Fibroblast of skin of right biceps (primary cell): Measurements from ENCODE around the gene KPRP.
A peak's percentile ranks its signal among the peaks of the same experiment; 100 is the strongest.

Source experiments
- DNase-seq: peaks from one replicate; pipeline ENCODE4 v3.0.0-alpha.2; 2013

The KPRP gene, protein sequence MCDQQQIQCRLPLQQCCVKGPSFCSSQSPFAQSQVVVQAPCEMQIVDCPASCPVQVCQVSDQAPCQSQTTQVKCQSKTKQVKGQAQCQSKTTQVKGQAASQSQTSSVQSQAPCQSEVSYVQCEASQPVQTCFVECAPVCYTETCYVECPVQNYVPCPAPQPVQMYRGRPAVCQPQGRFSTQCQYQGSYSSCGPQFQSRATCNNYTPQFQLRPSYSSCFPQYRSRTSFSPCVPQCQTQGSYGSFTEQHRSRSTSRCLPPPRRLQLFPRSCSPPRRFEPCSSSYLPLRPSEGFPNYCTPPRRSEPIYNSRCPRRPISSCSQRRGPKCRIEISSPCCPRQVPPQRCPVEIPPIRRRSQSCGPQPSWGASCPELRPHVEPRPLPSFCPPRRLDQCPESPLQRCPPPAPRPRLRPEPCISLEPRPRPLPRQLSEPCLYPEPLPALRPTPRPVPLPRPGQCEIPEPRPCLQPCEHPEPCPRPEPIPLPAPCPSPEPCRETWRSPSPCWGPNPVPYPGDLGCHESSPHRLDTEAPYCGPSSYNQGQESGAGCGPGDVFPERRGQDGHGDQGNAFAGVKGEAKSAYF

DNA sequence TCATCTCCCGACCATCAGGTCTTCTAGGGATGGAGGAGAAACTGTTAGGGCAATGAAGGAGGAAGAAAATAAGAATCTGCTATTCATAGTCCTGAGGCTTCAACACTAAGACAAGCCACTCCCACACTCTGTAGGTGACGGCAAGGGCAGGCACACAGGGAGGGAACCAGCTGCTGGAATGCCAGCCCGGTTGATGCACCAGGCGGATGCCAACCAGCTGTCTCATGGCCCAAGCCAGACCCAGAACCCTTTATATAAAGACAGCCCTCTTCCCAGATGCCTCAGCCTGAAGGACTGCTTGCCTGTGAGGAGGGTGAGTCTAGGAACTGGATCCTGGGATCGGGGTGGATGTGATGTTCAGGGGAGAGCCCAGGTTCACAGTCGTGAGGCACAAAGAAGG, at the start of gene KPRP:
Gene KPRP (plus strand): TSS at position 279 of the 400 bp plus-strand sequence. CDS start 1,564 bp downstream, outside the sequence.
- DNase-seq = no peak

GRCh38 chr1:152718238-152718637, 39.6 kb upstream of the KPRP start:
- DNase-seq = no peak

GRCh38 chr1:152725261-152725660, 32.6 kb upstream of the KPRP start:
- DNase-seq = no peak

- no peak for DNase-seq
Measured at GRCh38 chr1:152728986-152729385, 28.8 kb upstream of the KPRP start.

- no peak for DNase-seq
Measured at GRCh38 chr1:152735648-152736047, 22.2 kb upstream of the KPRP start.

GRCh38 chr1:152737997-152738396, 19.8 kb upstream of the KPRP start:
- DNase-seq = no peak

- DNase-seq = peak; percentile 4
Measured at GRCh38 chr1:152739841-152740240, 18.0 kb upstream of the KPRP start.

DNA sequence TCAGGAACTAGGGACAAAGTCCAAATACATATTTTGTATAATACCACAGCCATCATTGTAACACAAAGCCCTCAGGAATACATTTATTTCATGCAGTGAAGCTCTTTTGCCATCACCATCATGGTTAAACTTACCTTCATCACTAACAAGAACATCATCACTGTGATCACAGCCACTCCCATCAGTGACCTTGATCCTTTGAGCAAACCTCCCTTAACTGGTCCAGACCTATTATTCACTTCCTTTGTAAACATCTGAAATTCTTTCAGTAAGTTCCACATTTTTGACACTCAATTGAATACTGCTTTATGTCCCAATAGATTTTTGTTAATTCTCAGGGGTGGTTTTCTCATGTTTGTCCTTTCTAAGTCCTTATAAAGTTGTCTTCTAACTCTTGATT, 16.2 kb upstream of the KPRP start:
- DNase-seq = no peak

- DNase-seq = peak; percentile 32
Measured at GRCh38 chr1:152743371-152744145, 14.3 kb upstream of the KPRP start.

GRCh38 chr1:152745289-152745704, 12.5 kb upstream of the KPRP start:
- DNase-seq = peak; percentile 9

- DNase-seq = no peak
Measured at GRCh38 chr1:152745765-152746444, 11.9 kb upstream of the KPRP start.

GRCh38 chr1:152747831-152748230, 10.0 kb upstream of the KPRP start:
- peak; percentile 15 for DNase-seq

- DNase-seq = peak; percentile 58
Measured at GRCh38 chr1:152752225-152752624, 5.6 kb upstream of the KPRP start.

GRCh38 chr1:152753586-152753985, 4.2 kb upstream of the KPRP start:
- no peak for DNase-seq

DNA sequence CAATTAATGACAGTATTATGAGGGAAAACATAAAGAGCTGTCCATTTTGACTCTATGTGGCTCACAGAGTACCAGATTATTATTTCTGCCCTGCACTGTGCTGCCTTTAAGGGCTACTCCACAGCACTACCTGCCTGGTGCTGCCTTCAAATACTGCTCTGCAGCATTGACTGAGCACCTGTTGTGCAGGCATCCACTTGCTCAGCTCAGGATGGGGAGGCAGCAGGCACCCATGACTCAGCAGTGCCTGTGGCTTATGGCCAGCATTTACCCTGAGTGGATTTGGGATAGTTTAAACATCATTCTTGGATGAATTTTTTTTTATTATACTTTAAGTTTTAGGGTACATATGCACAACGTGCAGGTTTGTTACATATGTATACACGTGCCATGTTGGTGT, 953 bp upstream of the KPRP start:
- DNase-seq = no peak

DNA sequence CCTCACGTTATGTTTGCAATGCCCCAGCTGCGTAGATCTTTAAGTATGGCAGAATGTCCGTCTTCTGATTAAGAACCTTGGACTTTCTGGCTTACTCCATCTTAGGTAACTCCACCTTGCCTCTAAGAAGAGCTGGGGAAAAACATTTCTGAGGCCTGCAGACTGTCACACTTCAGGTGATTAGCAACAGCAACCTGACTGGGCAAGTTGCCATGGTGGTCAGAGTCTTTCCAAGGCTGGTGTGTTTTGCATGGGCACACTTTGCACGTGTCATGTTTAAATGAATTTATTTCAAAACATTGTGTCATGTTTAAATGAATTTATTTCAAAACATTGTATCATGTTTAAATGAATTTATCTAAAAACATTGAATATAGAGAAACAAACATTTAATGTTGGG, 811 bp downstream of the KPRP start:
- no peak for DNase-seq

GRCh38 chr1:152759453-152760173, 1.8 kb downstream of the KPRP start:
- DNase-seq = no peak

- DNase-seq = no peak
Measured at GRCh38 chr1:152760551-152761190, 2.8 kb downstream of the KPRP start.

DNA sequence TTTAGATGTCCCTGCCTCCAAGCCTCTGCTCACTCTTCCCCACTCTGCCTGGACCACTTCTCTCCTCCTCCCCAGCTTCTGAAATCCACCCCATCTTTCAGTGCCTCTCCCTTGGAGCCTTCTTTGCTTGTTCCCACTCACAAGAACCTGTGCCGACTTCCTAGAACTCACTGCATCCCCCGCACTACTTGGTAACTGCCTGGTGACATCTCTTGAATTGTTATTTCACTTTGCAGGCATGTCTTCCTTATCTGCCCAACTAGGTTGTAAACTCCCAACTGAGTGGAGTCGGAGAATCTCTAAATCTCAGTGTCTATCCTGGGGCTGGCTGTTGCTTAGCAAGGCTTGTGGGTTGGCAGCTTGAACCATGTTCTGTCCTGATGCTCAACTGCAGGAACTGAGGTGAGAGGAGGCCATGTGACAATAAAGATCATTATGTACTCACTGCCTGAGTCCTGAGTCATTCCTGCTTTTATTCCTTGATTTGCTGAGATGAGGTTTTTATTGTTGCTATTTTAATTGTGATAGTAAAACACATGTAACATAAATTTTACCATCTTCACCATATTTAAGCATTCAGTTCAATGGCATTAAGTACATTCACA, 3.9 kb downstream of the KPRP start:
- no peak for DNase-seq

DNA sequence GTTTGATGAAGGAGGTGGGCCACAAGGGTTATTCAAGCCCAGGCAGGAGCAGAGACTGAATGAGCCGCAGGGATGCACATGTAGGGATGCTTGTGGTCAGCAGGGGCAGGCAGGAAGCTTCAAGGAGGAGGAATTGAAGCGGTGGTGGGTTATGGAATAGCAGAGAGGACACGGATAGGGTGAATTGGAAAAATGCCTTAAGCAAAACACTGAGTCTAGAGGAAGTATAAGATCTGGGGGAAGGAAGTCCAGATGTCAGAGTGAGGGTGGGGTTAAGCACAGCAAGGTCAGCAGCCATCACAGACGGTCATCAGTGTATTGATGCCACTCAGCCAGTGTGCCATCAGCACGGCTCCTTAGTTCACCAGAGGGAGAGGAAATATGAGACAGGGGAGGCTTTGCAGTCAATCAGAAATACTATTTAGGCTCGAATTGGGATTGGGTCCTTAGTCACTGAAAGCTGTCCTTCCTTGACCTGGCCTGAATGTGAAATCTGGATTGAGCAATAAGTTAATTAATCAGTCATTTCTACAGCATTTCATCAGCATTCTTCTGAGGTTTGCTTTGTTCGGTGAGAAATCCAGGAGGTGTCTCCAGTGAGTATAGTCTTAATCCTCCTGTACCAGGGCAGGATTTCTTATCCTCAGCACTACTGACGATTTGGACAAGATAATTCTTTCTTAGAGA, 11.2 kb downstream of the KPRP start:
- no peak for DNase-seq

- no peak for DNase-seq
Measured at GRCh38 chr1:152770411-152770810, 12.6 kb downstream of the KPRP start.
